Measurements from ENCODE around the gene PKN2. TPM values are rescaled to one million over a fixed set of nuclear protein-coding genes. Genes with fewer than 3 reads are reported as not detected.
"Not testable (repeated sequence)": the region's sequence is repeated elsewhere in the genome, so short reads cannot be mapped to it uniquely, and the experiment has no call there.

PKN2 gene
- total RNA-seq, 1 donor from 2014 or later = 65.1 TPM

DNA sequence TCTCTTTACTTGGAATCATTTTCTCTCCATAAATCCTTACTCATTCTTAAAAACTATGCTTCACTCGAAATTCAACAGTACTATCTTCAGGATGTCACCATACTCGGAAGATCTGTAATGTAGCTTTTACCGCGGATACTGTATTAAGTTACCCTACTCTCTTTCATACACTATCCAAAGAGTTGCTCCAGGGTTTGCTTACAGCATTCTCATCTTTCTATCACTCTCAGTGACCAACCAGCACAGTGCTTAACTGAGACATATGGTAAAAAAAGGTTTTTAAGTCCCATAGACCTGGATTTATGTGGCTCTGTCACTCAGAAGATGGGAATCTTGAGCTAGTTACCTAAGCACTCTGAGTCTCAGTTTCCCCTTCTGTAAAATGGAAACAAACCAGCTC lies 191.5 kb downstream of the PKN2 start:
- Mint-ChIP-seq H3K4me3 (no peak overlapping the region), H3K27ac (no peak overlapping the region), H3K9me3 (no peaks in the 10 kb centered on the region), H3K36me3 (peaks cover 5% of the 10 kb centered on the region), H3K27me3 (ENCODE audit: low read depth) (no peaks in the 10 kb centered on the region), H3K4me1 (peaks cover 5% of the 10 kb centered on the region)
- DNase-seq (ENCODE audit: low spot score in 2 of 2, unreplicated experiment in 2 of 2) = no peak
- TF ChIP-seq, protein P1, sequence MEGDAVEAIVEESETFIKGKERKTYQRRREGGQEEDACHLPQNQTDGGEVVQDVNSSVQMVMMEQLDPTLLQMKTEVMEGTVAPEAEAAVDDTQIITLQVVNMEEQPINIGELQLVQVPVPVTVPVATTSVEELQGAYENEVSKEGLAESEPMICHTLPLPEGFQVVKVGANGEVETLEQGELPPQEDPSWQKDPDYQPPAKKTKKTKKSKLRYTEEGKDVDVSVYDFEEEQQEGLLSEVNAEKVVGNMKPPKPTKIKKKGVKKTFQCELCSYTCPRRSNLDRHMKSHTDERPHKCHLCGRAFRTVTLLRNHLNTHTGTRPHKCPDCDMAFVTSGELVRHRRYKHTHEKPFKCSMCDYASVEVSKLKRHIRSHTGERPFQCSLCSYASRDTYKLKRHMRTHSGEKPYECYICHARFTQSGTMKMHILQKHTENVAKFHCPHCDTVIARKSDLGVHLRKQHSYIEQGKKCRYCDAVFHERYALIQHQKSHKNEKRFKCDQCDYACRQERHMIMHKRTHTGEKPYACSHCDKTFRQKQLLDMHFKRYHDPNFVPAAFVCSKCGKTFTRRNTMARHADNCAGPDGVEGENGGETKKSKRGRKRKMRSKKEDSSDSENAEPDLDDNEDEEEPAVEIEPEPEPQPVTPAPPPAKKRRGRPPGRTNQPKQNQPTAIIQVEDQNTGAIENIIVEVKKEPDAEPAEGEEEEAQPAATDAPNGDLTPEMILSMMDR (IDR thresholded peaks at IDR 0.05; ENCODE audit: unreplicated experiment) = no peak

DNA sequence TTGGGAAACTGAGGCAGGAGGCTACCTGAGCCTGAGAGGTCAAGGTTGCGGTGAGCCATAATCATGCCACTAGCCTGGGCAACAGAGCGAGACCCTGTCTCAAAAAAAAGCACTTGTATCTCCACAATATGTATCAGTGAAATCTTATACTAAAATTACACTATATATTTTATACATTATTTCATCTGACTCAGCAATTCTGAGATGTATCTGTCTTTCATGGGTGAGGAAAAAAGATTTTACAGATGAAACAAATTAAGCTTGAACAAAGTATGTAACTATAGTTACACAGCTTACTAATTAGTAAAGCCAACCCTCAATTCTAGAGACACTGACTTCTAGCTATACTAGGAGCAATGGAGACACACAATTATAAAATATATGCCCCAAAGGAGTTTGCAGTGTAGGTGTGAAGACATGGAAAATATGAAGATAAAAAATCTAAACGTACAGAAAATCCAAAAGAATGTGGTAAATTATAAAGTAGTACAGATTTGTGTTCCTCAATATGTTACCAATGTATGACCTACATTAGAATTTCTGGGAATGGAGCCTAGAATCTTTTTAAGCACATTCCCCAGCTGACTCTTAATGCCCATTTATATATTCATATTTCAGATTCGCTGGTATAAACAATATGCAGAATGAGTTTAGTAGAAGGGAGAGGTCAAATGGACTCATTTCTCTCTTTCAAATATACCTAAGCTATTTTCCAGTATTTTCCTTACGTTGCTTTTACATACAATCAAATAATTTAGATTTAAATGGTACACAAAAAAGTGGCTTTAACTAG lies 192.7 kb downstream of the PKN2 start:
- no peak for DNase-seq (ENCODE audit: low spot score in 2 of 2, unreplicated experiment in 2 of 2)
- Mint-ChIP-seq H3K27ac (no peak overlapping the region), H3K9me3 (no peaks in the 10 kb centered on the region), H3K4me1 (peaks cover 5% of the 10 kb centered on the region), H3K27me3 (ENCODE audit: low read depth) (no peaks in the 10 kb centered on the region), H3K4me3 (no peak overlapping the region), H3K36me3 (peaks cover 3% of the 10 kb centered on the region)
- TF ChIP-seq, protein P1 (IDR thresholded peaks at IDR 0.05; ENCODE audit: unreplicated experiment) = no peak

DNA sequence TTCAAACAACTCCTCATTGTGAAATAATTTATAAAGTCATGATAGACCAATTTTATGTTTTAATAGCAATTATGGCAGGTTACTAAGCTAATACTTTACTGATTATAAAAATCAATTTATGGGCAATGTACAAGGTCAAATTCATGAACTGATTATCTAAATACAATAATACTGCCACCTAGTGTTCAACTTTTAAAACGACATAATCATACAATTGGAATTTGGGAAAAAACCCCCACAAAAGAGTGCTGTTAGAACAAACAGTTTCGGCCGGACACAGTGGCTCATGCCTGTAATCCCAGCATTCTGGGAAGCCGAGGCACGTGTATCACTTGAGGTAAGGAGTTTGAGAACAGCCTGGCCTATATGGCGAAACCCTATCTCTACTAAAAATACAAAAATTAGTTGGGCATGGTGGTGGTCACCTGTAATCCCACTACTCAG lies 193.3 kb downstream of the PKN2 start:
- H3K27me3 Mint-ChIP-seq (ENCODE audit: low read depth) = no peaks in the 10 kb centered on the region
- DNase-seq (ENCODE audit: low spot score in 2 of 2, unreplicated experiment in 2 of 2) = no peak
- H3K36me3 Mint-ChIP-seq = peaks cover 2% of the 10 kb centered on the region
- H3K9me3 Mint-ChIP-seq = no peaks in the 10 kb centered on the region
- H3K27ac Mint-ChIP-seq = peak overlapping the region; percentile 75
- H3K4me3 Mint-ChIP-seq = no peak overlapping the region
- H3K4me1 Mint-ChIP-seq = peaks cover 8% of the 10 kb centered on the region
- TF ChIP-seq, protein P1 (IDR thresholded peaks at IDR 0.05; ENCODE audit: unreplicated experiment) = peak; percentile 90

DNA sequence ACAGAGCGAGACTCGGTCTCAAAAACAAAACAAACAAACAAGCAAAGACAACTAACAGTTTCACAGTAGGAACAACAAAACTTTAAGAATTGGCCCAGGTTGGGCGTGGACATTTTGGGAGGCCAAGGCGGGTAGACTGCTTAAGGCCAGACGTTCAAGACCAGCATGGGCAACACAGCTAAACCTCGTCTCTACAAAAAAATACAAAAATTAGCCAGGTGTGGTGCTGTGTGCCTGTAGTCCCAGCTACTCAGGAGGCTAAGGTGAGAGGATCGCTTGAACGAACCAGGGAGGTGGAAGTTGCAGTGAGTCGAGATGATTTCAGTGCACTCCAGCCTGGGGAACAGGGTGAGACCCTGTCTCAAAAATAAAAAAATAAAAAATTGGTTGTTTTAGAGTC lies 193.8 kb downstream of the PKN2 start:
- DNase-seq (ENCODE audit: low spot score in 2 of 2, unreplicated experiment in 2 of 2) = no peak
- no peaks in the 10 kb centered on the region for H3K27me3 Mint-ChIP-seq (ENCODE audit: low read depth)
- no peaks in the 10 kb centered on the region for H3K9me3 Mint-ChIP-seq
- peak overlapping the region; percentile 75 for H3K27ac Mint-ChIP-seq
- peaks cover 8% of the 10 kb centered on the region for H3K4me1 Mint-ChIP-seq
- H3K36me3 Mint-ChIP-seq = no peaks in the 10 kb centered on the region
- H3K4me3 Mint-ChIP-seq = no peak overlapping the region
- TF ChIP-seq, protein P1 (IDR thresholded peaks at IDR 0.05; ENCODE audit: unreplicated experiment) = no peak

DNA sequence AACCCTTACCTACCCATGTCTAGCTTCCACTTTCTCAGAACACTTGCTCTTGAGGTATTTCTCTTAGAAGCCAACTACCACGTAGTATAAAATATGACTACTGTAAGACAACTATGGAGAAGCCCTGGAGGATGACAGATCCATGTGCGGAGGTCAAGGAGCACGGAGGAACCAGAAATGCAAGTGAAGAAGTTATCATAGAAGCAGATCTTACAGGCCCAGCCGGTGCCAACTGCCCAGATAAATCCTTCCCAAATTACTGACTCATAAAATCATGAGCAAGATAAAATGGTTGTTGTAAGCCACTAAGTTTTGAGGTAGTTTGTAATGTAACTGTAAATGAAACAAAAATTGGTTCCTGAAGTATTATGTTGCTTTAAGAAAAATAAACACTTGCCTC lies 194.7 kb downstream of the PKN2 start:
- DNase-seq (ENCODE audit: low spot score in 2 of 2, unreplicated experiment in 2 of 2) = no peak
- H3K9me3 Mint-ChIP-seq = no peaks in the 10 kb centered on the region

DNA sequence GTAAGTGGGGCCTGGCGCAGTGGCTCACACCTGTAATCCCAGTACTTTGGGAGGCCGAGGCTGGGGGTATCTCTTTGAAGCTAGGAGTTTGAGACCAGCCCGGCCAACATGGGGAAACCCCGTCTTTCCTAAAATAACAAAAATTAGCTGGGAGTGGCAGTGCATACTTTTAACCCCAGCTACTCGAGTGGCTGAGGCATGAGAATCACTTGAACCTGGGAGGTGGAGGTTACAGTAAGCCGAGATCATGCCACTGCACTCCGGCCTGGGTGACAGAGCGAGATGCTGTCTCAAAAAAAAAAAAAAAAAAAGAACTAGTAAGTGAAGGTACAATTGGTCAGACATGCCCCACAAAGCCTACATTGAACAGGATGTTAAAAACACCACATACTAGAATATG lies 196.6 kb downstream of the PKN2 start:
- H3K4me1 Mint-ChIP-seq; H3K36me3 Mint-ChIP-seq; H3K27ac Mint-ChIP-seq; H3K27me3 Mint-ChIP-seq (ENCODE audit: low read depth); DNase-seq (ENCODE audit: low spot score in 2 of 2, unreplicated experiment in 2 of 2); H3K4me3 Mint-ChIP-seq; H3K9me3 Mint-ChIP-seq: not testable (repeated sequence)

More for the DNA sequence above, 194.7 kb downstream of the PKN2 start:
- Mint-ChIP-seq H3K27me3 (ENCODE audit: low read depth) (no peaks in the 10 kb centered on the region), H3K36me3 (no peaks in the 10 kb centered on the region), H3K27ac (peak overlapping the region; percentile 43), H3K4me3 (no peak overlapping the region), H3K4me1 (peaks cover 5% of the 10 kb centered on the region)
- TF ChIP-seq, protein P1 (IDR thresholded peaks at IDR 0.05; ENCODE audit: unreplicated experiment) = no peak
